ENCODE results near the gene DAB1.

The DAB1 gene

DNA sequence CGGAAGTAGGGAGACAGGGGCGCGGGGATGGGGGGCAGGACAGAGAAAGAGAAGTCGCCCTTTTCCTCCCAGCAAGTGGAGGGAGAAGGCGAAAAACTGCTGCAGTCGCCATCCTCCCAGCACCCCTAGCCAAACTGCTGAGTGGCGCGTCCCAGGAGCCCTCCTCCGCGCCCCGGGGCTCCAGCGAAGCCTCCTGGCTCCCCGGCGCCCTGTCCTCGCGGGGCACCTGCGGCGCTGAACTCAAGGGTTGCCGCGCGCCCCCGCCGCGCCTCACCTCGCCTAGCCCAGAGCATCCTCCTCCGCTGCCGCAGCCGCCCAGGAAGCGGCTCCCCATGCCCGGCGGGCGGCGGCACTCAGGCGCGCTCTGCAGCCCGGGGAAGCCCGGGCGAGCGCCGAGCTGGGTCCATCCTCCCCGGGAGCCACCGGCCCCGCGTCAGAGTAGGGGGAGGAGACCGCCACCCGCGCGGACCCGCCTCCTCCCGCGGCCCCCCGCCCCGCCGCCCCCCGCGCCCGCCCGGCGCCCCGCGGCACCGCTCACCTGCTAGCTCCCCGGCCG, at the start of gene DAB1:
Gene DAB1, minus strand, starts transcription at position 405 of the 556 bp plus-strand sequence. CDS start 133,030 bp downstream, outside the sequence.
- no peak for DNase-seq

GRCh38 chr1:57473448-57473847, 49.6 kb upstream of the DAB1 start:
- no peak for DNase-seq

- no peak for DNase-seq
These were observed 48.1 kb upstream of the DAB1 start for GRCh38 chr1:57471995-57472394.

- no peak for DNase-seq
These were observed 46.2 kb upstream of the DAB1 start for GRCh38 chr1:57470036-57470435.

DNA sequence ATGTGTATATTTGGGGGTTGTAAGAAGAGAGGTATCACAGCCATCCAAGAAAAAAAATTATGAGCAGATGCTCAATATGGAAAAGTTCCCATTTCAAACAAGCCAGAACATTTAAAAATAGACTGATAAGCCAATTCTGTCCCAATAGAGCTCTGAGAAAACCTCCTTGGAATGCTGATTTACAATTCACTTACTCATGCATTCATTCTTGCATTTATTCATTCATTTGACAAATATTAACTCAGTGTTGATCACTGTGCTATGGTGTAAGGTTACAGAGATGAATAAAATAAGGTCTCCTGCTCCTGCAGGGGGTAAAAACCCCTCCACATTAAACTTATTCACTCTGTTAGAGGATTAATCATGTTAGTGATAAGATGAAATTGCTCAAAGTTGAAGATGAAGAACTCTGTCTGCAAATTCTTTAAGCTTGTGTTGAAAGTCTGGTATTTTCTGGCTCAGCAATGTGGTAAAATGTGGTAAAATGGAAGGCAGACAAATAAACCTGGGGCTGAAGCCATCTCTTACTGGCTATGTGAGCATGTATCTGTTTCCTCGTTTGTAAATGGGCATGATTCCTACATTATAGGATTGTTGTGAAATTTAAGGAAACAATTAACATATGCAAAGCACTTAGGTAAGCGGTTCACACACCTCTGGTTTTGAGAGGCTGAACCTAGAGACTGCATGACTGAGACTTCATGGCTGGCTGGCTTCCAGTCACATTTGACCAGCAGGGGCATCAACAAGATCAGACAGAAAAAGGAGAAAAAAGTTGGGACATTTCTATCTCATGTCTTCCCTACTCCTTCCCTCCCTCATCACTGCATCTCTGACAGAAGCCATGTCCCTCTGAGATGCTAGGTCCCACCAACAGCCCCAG, 45.0 kb upstream of the DAB1 start:
- no peak for DNase-seq

- DNase-seq: no peak
These were observed 44.0 kb upstream of the DAB1 start for GRCh38 chr1:57467830-57468229.

GRCh38 chr1:57464756-57465155, 40.9 kb upstream of the DAB1 start:
- no peak for DNase-seq

GRCh38 chr1:57463343-57463742, 39.5 kb upstream of the DAB1 start:
- DNase-seq: no peak

DNA sequence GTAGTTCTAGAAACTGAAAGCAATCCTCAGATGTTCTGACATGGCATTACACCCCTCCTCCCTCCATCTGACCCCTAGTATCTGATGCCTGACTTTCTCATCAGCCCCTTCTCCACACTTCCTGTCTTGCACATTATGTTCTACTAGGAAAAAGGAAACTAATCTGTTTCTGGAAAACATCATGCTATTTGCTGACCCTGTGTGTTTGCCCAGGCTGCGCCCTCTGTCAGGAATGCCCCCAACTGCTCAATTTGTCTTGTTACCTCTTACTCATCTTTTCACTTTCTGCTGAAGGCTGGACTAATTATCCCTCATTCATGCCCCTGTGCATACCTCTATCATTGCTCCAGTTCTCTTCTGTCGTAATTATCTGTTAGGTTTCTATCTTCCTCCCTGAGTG, 37.5 kb upstream of the DAB1 start:
- DNase-seq: no peak

- no peak for DNase-seq
These were observed 27.7 kb upstream of the DAB1 start for GRCh38 chr1:57451516-57451915.

GRCh38 chr1:57450981-57451380, 27.1 kb upstream of the DAB1 start:
- DNase-seq: no peak

DNA sequence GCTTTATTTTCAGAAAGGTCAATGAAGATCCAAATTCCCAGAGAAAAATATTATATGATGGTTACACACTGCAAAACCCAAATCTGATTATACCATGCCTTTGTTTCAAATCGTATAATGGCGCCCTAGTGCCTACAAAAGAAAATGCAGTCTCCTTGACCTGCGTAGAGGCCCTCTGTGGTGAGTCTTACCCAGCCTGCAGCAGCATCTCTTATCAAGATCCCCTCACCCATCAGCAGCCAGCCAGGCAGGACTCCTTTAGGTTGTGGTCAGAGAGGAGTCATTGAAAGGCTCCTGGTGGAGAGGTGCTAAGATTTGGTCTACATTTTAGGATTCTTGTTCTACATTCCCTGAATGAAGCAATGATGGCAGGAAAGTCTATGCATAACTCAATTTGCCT, 23.7 kb upstream of the DAB1 start:
- no peak for DNase-seq

DNA sequence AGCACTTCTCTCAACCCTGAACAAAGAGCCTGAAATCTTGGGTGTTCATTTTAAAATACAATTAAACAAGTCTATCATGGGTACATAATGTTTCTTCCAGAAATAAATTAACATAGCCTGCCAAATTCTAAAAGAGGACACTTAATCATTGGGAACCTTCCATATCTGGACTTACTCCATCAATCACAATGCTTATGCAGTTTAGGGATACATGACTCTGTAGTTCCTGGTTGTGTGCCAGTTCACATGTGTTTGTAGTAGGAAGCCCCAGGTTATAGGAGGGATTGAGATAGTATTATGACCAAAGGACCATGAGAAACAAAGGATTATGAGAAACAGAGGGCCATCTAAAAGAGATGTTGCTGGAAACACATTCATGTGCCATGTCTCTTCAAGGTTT, 19.1 kb upstream of the DAB1 start:
- DNase-seq: no peak

GRCh38 chr1:57440096-57440495, 16.2 kb upstream of the DAB1 start:
- DNase-seq: no peak

DNA sequence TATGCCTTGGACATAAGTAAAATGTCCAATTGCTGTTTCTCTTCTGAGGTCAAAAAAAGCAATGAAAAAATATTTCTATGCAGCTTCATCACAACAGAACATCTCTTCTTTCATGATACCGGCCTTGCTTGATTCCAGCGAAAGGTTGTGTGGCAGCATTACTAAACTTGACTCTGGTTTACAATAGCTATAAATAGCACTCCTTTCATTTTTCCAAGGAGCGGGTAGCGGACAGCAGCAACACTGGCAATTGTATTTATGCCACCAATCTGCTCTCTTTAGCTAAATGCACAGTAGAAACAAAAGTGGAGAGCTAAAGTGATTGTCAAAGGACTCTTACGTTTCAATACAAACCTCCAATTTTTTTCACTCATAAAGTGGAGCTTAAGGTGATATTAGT, 7.5 kb upstream of the DAB1 start:
- DNase-seq: no peak

DNA sequence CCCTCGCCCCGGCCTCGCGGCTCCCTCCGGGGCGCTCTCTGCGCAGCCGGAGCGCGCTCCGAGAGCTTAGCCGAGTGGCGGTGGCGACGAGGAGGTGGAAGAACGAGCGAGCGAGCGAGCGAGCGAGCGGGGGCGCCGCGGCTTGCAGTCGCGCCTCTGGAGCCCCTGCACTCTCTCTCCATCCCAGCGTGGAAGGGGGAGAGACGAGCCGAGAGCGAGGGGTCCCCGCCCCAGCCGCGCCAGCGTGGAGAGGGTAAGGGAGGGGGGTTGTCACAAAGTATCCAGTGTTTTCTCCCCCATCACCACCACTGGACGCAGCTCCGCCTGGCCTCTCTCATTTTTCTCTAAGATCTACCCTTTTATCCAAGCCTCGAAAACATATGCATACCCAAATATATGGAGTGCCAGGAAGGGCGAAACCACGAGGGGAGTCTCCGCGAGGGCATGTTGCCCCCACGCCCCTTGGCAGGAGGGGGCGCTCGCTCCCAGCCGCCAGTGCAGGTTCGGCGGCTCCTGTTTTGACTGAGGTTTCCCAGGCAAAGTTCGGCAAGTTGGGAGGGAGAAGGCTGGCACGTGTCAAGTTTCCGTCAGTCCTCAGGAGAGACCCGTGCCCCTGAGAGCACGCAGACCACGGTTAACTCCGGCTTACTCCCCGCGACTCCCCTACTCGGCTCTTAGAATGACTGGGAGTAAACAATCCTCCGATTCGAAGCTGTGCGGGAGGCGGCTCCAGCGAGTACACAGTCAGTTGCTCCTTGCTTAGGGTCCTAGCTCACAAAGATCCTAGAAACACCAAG, 569 bp upstream of the DAB1 start:
- no peak for DNase-seq

DNA sequence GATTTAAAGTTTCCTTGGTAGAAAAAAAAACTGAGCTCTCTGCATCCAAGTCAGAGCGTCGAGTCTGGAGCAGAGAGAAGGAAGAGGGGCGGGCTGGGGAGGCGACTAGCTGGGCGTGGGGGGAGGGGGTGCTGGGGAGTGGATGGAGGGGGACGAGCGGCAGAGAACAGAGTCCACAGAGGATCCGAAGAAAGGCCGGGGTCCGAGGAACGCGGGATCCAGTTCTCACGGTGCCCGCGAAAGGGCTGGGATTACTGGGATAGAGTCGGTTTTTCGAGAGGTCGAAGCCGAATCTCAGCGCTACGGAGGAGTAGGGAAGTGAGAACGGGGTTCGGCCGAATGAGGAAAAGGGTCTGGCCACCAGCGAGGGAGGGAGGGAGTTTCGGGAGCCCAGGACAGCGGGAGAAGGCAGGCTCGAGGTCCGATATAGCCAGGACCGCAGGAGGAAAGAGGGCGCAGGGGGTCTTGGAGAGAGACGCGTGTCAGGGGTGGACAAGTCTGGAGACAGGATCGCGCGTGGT, 665 bp downstream of the DAB1 start:
- no peak for DNase-seq

DNA sequence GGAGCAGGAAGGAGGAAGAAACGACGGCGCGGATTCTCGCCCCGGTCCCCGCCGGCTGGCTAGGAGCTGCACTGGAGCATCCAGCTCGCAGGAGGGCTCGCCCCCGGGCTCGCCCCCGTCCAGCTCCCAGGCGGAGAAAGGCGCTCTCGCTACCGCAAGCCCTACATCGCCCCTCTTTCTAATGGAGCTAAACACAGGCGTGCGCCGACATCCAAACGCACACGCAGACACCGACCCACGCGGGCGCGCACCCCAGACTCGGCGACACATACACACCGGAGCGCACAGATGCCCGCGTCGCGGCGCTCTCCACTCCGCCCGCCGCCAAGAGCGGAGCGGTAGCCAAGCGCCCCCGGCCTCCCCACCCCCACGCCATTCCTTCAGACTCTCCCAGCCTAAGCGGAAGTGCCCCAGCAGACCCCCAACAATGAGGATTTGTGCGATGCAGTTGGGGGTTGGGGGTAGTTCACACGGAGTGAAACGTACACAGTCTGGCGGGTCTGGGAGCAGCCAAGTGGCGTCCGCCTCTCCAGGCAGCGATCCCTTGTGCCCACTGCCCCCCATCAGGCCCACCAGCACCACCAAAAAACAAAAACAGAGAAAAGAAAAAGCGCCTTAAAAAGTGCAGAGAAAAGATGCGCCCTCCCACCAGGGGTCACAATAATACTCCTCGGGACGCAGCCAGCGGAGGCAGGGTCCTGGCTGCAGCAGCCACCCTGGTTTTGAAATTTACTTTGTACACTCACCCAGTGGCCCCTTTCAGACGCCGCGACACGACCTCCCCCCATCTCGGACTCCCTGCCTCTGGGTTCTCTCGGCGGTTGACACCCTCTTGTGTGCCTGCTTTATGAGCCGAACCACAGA, 1.4 kb downstream of the DAB1 start:
- no peak for DNase-seq

GRCh38 chr1:57421806-57422205, 2.1 kb downstream of the DAB1 start:
- no peak for DNase-seq

DNA sequence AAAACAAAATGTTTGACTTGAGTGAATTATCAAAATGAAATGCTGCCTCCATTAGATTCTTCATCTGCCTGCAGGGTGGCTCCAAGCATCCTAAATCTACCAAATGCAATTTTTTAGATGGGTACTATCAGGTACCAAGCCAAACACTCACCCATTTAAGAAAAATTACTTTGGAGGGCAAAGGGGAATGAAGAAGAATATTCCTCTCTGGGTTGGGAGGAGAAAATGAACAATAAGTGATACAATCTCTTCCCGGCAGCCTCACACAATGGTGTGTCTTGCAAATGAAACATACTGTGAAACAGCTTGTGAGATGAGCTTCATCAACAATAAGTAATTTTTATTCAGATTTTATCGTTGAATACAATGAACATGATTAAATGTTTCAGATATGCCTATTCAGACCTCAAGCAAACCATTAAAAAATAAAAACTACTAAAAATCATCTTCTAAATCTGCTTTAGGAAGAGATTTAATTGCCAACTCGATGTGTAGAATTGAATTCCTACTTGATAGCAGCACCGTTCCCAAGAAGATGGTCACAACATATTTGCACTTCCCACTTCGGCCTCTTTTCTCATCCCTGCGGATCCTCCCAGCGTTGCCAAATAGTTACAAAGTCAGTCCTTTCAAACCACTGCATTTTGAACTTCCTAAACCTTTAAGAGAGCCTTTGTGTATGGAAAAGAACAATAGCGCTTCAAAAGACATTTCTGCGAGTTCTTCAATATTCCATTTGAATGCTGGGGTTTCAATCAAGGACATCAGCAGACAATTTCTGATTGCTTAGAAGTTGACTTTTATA, 2.7 kb downstream of the DAB1 start:
- no peak for DNase-seq

GRCh38 chr1:57418971-57419370, 4.9 kb downstream of the DAB1 start:
- no peak for DNase-seq

DNA sequence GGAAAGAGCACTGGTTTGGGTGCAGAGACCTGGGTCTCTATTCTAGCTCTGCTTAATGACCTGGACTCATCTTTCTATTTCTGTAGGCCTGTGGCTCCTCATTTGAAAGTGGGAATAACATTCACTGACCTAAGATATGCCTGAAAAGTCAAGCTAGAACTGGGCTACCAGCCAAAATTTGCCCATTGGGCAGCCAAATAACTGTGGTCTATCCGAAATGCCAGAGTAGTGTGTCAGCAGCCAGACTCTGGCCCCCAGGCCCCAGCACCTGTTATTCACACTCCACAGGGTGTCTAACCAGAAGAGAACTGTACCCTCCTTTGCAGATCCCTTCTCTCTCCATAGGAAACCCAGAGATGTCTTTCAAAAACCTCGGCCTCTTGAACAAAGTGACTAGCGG, 12.6 kb downstream of the DAB1 start:
- no peak for DNase-seq

Data from AML-193 (cell line).